Psoas muscle (tissue), 8 donors: ENCODE data around the gene PBX1. TPM values are rescaled to one million over a fixed set of nuclear protein-coding genes. Genes with fewer than 3 reads are reported as not detected.

Source experiments
- ATAC-seq, 4 donors: fragments of 200-7000 bp; cut with Tn5 transposase; one replicate each; pipeline ENCODE4 v1.9.1; 2020; ENCODE audit warnings: moderate library complexity in 3 of 4, mild to moderate bottlenecking in 2 of 4
- DNase-seq, 2 donors: peaks; one replicate each; pipeline ENCODE4 v3.0.0-alpha.2; 2020
- H3K27ac ChIP-seq: fragments of 200-600 bp; one replicate; pipeline ENCODE4 v1.8.0; 2022
- H3K27me3 ChIP-seq, 3 donors: fragments of 200-600 bp in 1 of 3; one replicate each; pipeline versions ENCODE4 v1.6.1 to v1.8.0; 2013 to 2022; ENCODE audit warnings: low read length in 2 of 3, mild to moderate bottlenecking in 2 of 3, moderate library complexity in 1 of 3; ENCODE audit not compliant: insufficient read depth in 3 of 3
- H3K36me3 ChIP-seq, 2 donors: fragments of 200-600 bp in 1 of 2; one replicate each; pipeline versions ENCODE4 v1.6.1 to v1.8.0; 2013 to 2022; ENCODE audit warnings: low read depth in 1 of 2, mild to moderate bottlenecking in 1 of 2, moderate library complexity in 1 of 2; ENCODE audit not compliant: insufficient read depth in 1 of 2
- H3K4me1 ChIP-seq: fragments of 200-600 bp; one replicate; pipeline ENCODE4 v1.8.0; 2022
- H3K4me3 ChIP-seq: fragments of 200-600 bp; one replicate; pipeline ENCODE4 v1.8.0; 2022; ENCODE audit warnings: mild to moderate bottlenecking
- H3K9me3 ChIP-seq: fragments of 200-600 bp; one replicate; pipeline ENCODE4 v1.8.0; 2022
- WGBS, 3 donors: extraction: QIAGEN DNeasy Blood & Tissue Kit; methylation state at CpG; one replicate each; pipeline versions ENCODE4 v1.1.6 to v1.1.7; 2013; 5-methylcytosine and 5-hydroxymethylcytosine counted together
- intact Hi-C, 2 donors: fragments of 100-400 bp; cut with DNase I; formaldehyde crosslinking; loops; one replicate each; pipeline versions ENCODE4 v1.11.0 to v1.14.2; 2022
- polyA plus RNA-seq, 3 donors: library from polyadenylated mRNA; stranded (reverse); fragments of 200-250 nt; gene quantifications; one replicate each; pipeline ENCODE4 v1.2.3, GENCODE V29; 2013
- total RNA-seq, 4 donors: library from RNA; stranded (reverse); fragmentation: NEBNext Ultra II Directional in 2 of 4; extraction: Animal tissue kit (Norgen Biotek cat#: 25700) in 2 of 4; gene quantifications; one replicate each; pipeline versions ENCODE4 v1.2.1 to v1.2.4, GENCODE V29; 2021 to 2023
- TF ChIP-seq, protein P1 (sequence below): fragments of 200-600 bp; IDR thresholded peaks from one replicate; pipeline ENCODE4 v1.8.0; 2022; ENCODE audit warnings: antibody characterized with exemption
- donor health status: healthy with polysubstance abuse.
- donor health status: DM: no; HTN: no; CAD: no; lungs with moderate emphysema.
- donor health status: Bipolar disorder and iron deficiency.
- donor health status: healthy.
- donor health status: DM: yes; HTN: yes; CAD: no.
- donor health status: DM: no; HTN: no; CAD: no.
- donor health status: DM: no; HTN: no; CAD: no.
- donor health status: DM: yes; HTN: yes; CAD: no.

PBX1 gene
- total and polyA plus RNA-seq, 7 donors: 10.6 to 69.9 (median 59.3) TPM

DNA sequence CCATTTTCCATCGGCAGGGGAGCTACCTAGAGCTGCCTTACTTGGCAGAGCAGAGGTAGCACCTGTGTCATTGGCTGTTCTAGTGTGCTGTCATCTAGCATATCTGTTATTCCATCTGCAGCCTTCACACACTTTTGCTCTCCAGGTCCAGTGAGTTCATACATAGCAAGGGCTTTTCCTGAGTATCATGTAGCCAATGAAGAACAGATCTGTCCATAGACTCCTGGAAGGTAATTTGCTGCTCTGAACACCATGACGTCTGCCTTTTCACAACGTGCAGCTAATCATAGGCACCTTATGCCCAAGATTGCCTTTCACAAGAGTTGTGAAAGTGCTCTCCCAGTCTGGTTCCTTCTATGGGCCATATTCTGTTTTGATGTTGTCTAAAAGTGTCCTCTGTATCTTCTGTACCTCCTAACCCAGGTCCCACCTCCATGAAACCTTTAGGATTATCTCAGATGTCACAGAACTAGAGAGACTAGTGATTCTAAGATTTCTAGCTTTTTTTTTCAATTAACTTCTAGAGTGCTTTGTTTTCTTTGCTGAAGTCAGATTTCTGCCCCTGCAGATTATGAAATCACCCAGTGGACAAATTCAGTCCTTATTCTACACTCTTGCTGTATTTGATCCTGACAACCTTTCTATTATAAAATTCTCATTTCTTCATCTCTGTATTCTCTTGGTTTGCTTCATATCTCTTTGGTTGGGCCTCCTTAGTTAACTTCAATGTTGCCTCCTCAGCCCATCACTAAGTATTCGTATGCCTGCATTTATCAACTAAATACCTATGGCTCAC is 134.8 kb downstream of the PBX1 start:
- Histone ChIP-seq H3K4me3 (no peak overlapping the region), H3K36me3 (peaks cover 0 to 3% of the 10 kb centered on the region in 2 donors), H3K27me3 (no peaks in the 10 kb centered on the region), H3K9me3 (no peaks in the 10 kb centered on the region), H3K4me1 (peaks cover 19% of the 10 kb centered on the region), H3K27ac (peak overlapping the region; percentile 53)
- no peak for DNase-seq
- WGBS, 3 donors: 43 to 59% (median 50%) methylated on average over 4 of the region's 4 CpGs
- TF ChIP-seq, protein P1, sequence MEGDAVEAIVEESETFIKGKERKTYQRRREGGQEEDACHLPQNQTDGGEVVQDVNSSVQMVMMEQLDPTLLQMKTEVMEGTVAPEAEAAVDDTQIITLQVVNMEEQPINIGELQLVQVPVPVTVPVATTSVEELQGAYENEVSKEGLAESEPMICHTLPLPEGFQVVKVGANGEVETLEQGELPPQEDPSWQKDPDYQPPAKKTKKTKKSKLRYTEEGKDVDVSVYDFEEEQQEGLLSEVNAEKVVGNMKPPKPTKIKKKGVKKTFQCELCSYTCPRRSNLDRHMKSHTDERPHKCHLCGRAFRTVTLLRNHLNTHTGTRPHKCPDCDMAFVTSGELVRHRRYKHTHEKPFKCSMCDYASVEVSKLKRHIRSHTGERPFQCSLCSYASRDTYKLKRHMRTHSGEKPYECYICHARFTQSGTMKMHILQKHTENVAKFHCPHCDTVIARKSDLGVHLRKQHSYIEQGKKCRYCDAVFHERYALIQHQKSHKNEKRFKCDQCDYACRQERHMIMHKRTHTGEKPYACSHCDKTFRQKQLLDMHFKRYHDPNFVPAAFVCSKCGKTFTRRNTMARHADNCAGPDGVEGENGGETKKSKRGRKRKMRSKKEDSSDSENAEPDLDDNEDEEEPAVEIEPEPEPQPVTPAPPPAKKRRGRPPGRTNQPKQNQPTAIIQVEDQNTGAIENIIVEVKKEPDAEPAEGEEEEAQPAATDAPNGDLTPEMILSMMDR: no peak
- intact Hi-C loops: loop anchor here in 1 of 2 donors (5.0 kb wide), 1 partner anchor 46 kb away; no protein-coding TSS in a partner anchor
- ATAC-seq: peak; percentile 85 to 98 (median 96)

DNA sequence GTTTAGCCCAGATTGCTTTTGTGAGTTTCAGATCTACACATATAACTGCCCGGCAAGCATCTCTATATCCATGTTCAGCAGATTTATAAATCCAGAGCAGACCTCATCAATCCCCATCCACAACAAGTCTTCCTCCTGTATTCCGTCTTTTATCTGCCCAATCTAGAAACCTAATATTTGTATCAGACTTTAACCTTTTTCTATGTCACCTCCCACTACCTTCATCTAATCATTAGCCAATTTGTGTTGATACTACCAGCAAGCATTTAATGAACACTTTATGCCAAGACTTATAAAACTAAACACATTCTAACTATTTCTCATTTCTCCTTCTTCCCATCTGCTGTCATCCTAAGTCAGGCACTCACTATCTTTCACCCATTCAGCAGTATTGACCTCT is 135.5 kb downstream of the PBX1 start:
- Histone ChIP-seq H3K27me3 (no peaks in the 10 kb centered on the region), H3K27ac (peak overlapping the region; percentile 53), H3K9me3 (no peaks in the 10 kb centered on the region), H3K4me3 (no peak overlapping the region), H3K36me3 (peaks cover 0 to 3% of the 10 kb centered on the region in 2 donors), H3K4me1 (peaks cover 19% of the 10 kb centered on the region)
- ATAC-seq: no peak
- WGBS, 3 donors: 94 to 98% (median 97%) methylated on average over 2 of the region's 2 CpGs
- TF ChIP-seq, protein P1: no peak
- no peak for DNase-seq
- intact Hi-C loops: loop anchor here in 1 of 2 donors (5.0 kb wide), 1 partner anchor 47 kb away; no protein-coding TSS in a partner anchor

DNA sequence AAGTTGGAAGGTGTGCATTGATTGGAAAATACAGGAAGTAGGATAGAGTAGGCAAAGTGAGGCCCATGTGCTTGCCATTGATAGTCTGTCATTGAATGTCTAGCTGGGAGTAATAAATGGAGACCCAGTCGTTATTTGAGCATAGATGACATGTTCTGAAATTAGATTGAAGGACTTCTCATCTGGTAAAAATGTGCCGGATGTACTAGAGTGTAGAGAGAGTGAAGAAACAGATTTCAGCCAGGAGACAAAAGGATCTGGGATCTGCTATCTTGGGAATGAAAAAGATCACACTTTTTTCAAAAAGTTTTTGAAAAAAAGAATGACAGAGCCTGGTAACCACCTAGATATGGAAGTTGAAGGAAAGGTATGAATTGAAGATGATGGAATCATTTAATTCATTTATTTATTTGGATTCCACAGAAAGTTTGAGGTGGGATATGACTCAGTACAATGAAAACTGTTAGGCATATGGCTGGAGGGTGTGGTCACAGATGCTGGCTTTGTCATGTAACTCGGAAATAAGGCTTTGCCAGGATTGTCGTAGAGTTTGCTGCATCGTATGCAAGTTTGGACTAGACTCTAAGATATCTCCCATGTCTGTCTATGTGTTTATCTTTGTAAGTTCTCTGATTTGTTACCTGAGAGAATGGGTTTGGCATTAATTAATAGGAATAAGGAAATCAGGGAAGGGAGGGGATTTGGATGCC is 137.1 kb downstream of the PBX1 start:
- DNase-seq (no peak), ATAC-seq (no peak)
- H3K27me3 ChIP-seq: no peaks in the 10 kb centered on the region
- H3K36me3 ChIP-seq: peaks cover 0 to 3% of the 10 kb centered on the region in 2 donors
- no peaks in the 10 kb centered on the region for H3K9me3 ChIP-seq
- H3K27ac ChIP-seq: no peak overlapping the region
- WGBS, 3 donors: 67 to 90% (median 78%) methylated on average over 5 of the region's 5 CpGs
- TF ChIP-seq, protein P1: no peak
- no peak overlapping the region for H3K4me3 ChIP-seq
- intact Hi-C loops: no loop called here
- peaks cover 27% of the 10 kb centered on the region for H3K4me1 ChIP-seq

DNA sequence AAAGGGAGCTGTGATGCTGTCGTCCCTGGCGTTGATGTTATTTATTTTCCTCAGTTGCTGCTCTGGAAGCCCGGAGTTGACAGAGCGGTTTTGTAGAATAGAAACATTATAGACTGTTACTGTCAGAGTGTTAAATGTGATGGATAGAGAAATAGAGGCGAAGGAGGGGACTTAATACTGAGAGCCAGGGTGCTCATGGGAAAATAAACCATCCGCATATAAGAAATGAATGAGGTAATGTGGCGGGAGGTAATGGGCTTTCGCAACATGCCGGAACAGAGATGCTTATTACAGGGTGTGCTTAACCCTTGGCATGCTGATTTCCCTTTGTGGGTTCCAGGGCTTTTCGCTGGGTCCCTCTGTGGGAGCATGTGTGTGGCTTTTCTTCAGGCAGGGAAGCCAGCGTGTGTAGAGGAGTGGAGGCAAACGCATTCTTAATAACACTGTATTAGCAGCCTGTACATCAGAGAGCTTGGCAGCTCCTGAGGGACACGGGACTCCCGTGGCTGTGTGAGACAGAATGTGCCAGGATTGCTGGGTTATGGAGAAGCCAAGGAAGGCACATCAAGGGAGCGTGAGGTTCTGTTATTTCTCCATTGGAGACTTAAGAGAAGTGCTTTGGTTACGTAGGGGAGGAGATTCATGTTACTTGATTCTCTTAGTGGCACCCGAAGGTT is 141.0 kb downstream of the PBX1 start:
- Histone ChIP-seq H3K4me1 (peaks cover 39% of the 10 kb centered on the region), H3K9me3 (no peaks in the 10 kb centered on the region), H3K4me3 (peak overlapping the region; percentile 40), H3K27me3 (no peaks in the 10 kb centered on the region), H3K36me3 (peaks cover 0 to 3% of the 10 kb centered on the region in 2 donors), H3K27ac (peak overlapping the region; percentile 69)
- DNase-seq (peak; percentile 23 to 78), ATAC-seq (peak; percentile 66 to 84 (median 76))
- intact Hi-C loops: no loop called here
- TF ChIP-seq, protein P1: no peak
- 36 to 60% (median 40%) methylated on average over 17 of the region's 17 CpGs for WGBS, 3 donors
